Measurements from ENCODE around the gene DENND4A. TPM values are rescaled to one million over a fixed set of nuclear protein-coding genes. Genes with fewer than 3 reads are reported as not detected.

The DENND4A gene
- total and polyA plus RNA-seq, 2 of the 4 experiments (the other 2 are of a cell fraction), result 4.1 to 17.7 TPM

DNA sequence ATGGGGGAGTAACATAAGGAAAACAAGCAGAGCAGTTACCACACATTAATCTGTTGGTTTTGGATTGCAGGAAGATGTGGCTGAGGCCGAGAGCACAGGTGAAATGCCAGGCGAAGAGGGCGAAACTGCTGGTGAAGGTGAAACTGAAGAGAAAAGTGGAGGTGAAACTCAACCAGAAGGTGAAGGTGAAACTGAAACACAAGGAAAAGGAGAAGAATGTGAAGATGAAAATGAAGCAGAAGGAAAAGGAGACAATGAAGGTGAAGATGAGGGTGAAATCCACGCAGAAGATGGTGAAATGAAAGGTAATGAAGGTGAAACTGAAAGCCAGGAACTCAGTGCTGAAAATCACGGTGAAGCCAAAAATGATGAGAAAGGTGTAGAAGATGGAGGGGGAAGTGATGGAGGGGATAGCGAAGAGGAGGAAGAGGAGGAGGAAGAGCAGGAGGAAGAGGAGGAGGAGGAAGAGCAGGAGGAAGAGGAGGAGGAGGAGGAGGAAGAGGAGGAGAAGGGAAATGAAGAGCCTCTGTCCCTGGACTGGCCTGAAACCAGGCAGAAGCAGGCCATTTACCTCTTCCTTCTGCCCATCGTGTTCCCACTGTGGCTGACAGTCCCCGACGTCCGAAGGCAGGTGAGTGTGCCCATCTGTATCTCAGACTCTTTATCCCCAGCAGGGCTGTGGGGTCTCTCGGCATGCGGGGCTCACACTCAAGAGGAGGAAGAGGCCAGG is 141.6 kb downstream of the DENND4A start:
- Histone ChIP-seq H3K27me3 (ENCODE audit: control insufficient read depth, insufficient read depth, low read length) (no peaks in the 10 kb centered on the region), H3K4ac (ENCODE audit: low read depth, low read length) (no peak overlapping the region), H3K18ac (ENCODE audit: low read depth, low read length) (no peak overlapping the region), H3K79me1 (ENCODE audit: low read depth in 1 of 2, low read length in 2 of 2) (no peaks in the 10 kb centered on the region), H3K23ac (ENCODE audit: low read depth, low read length) (no peak overlapping the region), H4K5ac (ENCODE audit: low read depth, low read length) (no peak overlapping the region), H4K20me1 (ENCODE audit: insufficient read depth, low read length) (no peaks in the 10 kb centered on the region), H4K91ac (ENCODE audit: insufficient read depth, low read depth, low read length) (no peak overlapping the region), H3K14ac (replicated peaks; ENCODE audit: low read depth, low read length) (no peak overlapping the region), H3K4me1 (ENCODE audit: control insufficient read depth, insufficient read depth, low read length) (peaks cover 21% of the 10 kb centered on the region), H3K4me2 (ENCODE audit: low read depth, low read length) (no peak overlapping the region), H2BK120ac (ENCODE audit: low read depth, low read length) (no peak overlapping the region), H2BK20ac (ENCODE audit: low read depth, low read length) (no peak overlapping the region), H2AFZ (replicated peaks; ENCODE audit: low read length, poor library complexity) (no peak overlapping the region), H3K56ac (ENCODE audit: extremely low read depth, insufficient read depth, low read length) (no peak overlapping the region), H3K9me1 (ENCODE audit: insufficient read depth, low read length) (peaks cover 10% of the 10 kb centered on the region), H3K9ac (ENCODE audit: low read depth, low read length) (no peak overlapping the region), H2AK9ac (replicated peaks; ENCODE audit: low read depth, low read length, poor library complexity) (no peak overlapping the region), H2BK5ac (ENCODE audit: low read depth, low read length, poor library complexity, severe bottlenecking) (no peak overlapping the region), H3K4me3 (ENCODE audit: insufficient read depth, low read depth, low read length) (no peak overlapping the region), H3K36me3 (ENCODE audit: control insufficient read depth, insufficient read depth, low read length) (peaks cover 8% of the 10 kb centered on the region), H4K8ac (ENCODE audit: low read depth in 2 of 2, low read length in 2 of 2) (no peak overlapping the region), H2BK15ac (ENCODE audit: low read depth, low read length) (no peak overlapping the region), H3K27ac (ENCODE audit: insufficient read depth, low read length) (no peak overlapping the region), H2AK5ac (ENCODE audit: low read depth, low read length) (no peak overlapping the region), H3K9me3 (ENCODE audit: control insufficient read depth, insufficient read depth, low read length) (no peaks in the 10 kb centered on the region)
- in situ Hi-C loops (cut with MboI; ENCODE audit: low sequenced_read_pairs) (no loop called here), intact Hi-C loops (cut with micrococcal nuclease) (no loop called here), dilution Hi-C loops (cut with HindIII; ENCODE audit: low sequenced_read_pairs, unreplicated experiment) (no loop called here)
- ChIA-PET CTCF (no interaction called here), POLR2A (ENCODE audit: unreplicated experiment) (no interaction called here)
- no TSS peak for BruUV-seq (replicated peaks)
- ATAC-seq (ENCODE audit: low read depth) (no peak), DNase-seq (no peak)
- WGBS, 2 experiments (ENCODE audit: extremely low coverage in 2 of 2, insufficient read length in 1 of 2), result 94 to 100% methylated on average over 1 to 2 of the region's 12 CpGs
- TF ChIP-seq NFE2L2 (IDR thresholded peaks at IDR 0.05; ENCODE audit: low read depth, low read length), result no peak
- TF ChIP-seq MAZ (IDR thresholded peaks at IDR 0.05; ENCODE audit: borderline replicate concordance, low read depth, low read length), result no peak
- no peak for TF ChIP-seq MXI1 (IDR thresholded peaks at IDR 0.05; ENCODE audit: borderline replicate concordance, low read depth, low read length)
- no peak for TF ChIP-seq RAD21 (IDR thresholded peaks at IDR 0.05; ENCODE audit: low read length)
- TF ChIP-seq, protein P1, sequence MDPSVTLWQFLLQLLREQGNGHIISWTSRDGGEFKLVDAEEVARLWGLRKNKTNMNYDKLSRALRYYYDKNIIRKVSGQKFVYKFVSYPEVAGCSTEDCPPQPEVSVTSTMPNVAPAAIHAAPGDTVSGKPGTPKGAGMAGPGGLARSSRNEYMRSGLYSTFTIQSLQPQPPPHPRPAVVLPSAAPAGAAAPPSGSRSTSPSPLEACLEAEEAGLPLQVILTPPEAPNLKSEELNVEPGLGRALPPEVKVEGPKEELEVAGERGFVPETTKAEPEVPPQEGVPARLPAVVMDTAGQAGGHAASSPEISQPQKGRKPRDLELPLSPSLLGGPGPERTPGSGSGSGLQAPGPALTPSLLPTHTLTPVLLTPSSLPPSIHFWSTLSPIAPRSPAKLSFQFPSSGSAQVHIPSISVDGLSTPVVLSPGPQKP (IDR thresholded peaks at IDR 0.05; ENCODE audit: borderline replicate concordance, low read depth, low read length), result no peak
- TF ChIP-seq FOS (IDR thresholded peaks at IDR 0.05; ENCODE audit: low read depth, low read length), result no peak
- no peak for TF ChIP-seq POLR2A (IDR thresholded peaks at IDR 0.05; ENCODE audit: low read depth, low read length)
- TF ChIP-seq, protein P2, sequence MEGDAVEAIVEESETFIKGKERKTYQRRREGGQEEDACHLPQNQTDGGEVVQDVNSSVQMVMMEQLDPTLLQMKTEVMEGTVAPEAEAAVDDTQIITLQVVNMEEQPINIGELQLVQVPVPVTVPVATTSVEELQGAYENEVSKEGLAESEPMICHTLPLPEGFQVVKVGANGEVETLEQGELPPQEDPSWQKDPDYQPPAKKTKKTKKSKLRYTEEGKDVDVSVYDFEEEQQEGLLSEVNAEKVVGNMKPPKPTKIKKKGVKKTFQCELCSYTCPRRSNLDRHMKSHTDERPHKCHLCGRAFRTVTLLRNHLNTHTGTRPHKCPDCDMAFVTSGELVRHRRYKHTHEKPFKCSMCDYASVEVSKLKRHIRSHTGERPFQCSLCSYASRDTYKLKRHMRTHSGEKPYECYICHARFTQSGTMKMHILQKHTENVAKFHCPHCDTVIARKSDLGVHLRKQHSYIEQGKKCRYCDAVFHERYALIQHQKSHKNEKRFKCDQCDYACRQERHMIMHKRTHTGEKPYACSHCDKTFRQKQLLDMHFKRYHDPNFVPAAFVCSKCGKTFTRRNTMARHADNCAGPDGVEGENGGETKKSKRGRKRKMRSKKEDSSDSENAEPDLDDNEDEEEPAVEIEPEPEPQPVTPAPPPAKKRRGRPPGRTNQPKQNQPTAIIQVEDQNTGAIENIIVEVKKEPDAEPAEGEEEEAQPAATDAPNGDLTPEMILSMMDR (conservative IDR thresholded peaks at IDR 0.05; ENCODE audit: low read depth, low read length), result no peak
- TF ChIP-seq CHD1 (IDR thresholded peaks at IDR 0.05; ENCODE audit: low read depth, low read length), result no peak
- no peak for TF ChIP-seq SMC3 (IDR thresholded peaks at IDR 0.05; ENCODE audit: low read depth, low read length)
- no peak for TF ChIP-seq CEBPB (IDR thresholded peaks at IDR 0.05; ENCODE audit: low read depth, low read length)
- no peak for TF ChIP-seq MAFK (IDR thresholded peaks at IDR 0.05; ENCODE audit: low read depth, low read length)
- no peak for TF ChIP-seq RFX5 (IDR thresholded peaks at IDR 0.05; ENCODE audit: low read depth, low read length)
- TF ChIP-seq BHLHE40 (IDR thresholded peaks at IDR 0.05; ENCODE audit: low read depth, low read length), result no peak
- TF ChIP-seq, protein P3, sequence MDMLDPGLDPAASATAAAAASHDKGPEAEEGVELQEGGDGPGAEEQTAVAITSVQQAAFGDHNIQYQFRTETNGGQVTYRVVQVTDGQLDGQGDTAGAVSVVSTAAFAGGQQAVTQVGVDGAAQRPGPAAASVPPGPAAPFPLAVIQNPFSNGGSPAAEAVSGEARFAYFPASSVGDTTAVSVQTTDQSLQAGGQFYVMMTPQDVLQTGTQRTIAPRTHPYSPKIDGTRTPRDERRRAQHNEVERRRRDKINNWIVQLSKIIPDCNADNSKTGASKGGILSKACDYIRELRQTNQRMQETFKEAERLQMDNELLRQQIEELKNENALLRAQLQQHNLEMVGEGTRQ (IDR thresholded peaks at IDR 0.05; ENCODE audit: low read depth, low read length), result no peak
- no peak for TF ChIP-seq RCOR1 (IDR thresholded peaks at IDR 0.05; ENCODE audit: insufficient replicate concordance, low read length)
